Hepatocyte (in vitro differentiated cells): ENCODE data around the gene KBTBD4.

Experiments used
- CTCF ChIP-seq: fragments of 200-600 bp; sonication (generic); IDR thresholded peaks from 2 replicates; pipeline ENCODE4 v1.5.1; 2016; ENCODE audit warnings: antibody characterized with exemption, mild to moderate bottlenecking; ENCODE audit not compliant: poor library complexity
- EZH2 ChIP-seq: fragments of 200-600 bp; sonication (generic); IDR thresholded peaks from 2 replicates; pipeline ENCODE4 v1.6.1; 2016; ENCODE audit warnings: antibody characterized with exemption, mild to moderate bottlenecking, borderline replicate concordance
- EZH2phosphoT487 ChIP-seq: fragments of 200-600 bp; sonication (generic); IDR thresholded peaks from one replicate; pipeline ENCODE4 v1.6.1; 2018; ENCODE audit warnings: antibody characterized with exemption, mild to moderate bottlenecking, low read depth, moderate library complexity; ENCODE audit not compliant: unreplicated experiment, severe bottlenecking

DNA sequence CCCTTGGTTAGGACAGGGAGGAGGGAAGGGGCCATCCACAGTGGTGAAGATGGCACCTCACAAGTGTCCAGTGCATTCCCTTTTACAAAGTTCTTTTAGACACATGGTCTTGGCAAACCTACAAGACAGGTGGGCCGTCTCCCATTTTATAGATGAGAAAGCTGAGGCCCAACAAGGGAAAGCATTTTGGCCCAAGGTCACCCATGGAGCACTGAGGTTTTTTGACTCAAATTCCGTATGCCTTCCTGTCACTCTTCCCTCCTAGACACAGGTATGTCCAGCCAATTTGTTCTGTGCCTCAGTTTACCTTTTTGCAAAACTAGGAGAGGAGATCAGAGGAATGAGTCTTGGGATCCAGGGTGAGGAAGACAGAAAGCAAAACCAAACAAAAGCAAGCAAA, 14.2 kb upstream of the KBTBD4 start:
- TF ChIP-seq CTCF, result no peak
- TF ChIP-seq EZH2, result no peak
- TF ChIP-seq EZH2phosphoT487, result no peak
